GM18502 (cell line): Measurements from ENCODE around the gene LAMB2.

Experiments used
- ATAC-seq: cut with Tn5 transposase; IDR thresholded peaks from one replicate; pipeline ENCODE4 v1.9.1; 2021; ENCODE audit warnings: mild to moderate bottlenecking; ENCODE audit not compliant: unreplicated experiment, poor library complexity

LAMB2 gene

DNA sequence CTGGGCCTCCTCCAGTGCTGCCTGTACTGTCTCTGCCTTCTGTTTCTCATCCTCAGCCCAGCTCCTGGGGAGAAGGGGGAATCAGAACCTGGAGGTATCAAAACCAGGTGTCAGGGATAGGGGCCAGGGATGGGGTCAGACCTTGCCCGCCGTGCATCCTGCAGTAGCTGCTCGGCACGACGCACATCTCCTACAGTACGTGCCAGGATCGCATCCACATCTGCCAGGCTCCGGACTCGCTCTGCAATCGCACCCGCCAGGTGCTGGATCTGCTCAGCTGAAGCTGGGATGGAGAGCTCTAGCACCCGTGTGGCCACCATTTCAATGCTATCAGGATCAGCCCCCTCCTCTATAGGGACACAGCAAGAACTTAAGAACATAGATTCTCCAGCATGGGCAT, 10.8 kb downstream of the LAMB2 start:
- no peak for ATAC-seq

DNA sequence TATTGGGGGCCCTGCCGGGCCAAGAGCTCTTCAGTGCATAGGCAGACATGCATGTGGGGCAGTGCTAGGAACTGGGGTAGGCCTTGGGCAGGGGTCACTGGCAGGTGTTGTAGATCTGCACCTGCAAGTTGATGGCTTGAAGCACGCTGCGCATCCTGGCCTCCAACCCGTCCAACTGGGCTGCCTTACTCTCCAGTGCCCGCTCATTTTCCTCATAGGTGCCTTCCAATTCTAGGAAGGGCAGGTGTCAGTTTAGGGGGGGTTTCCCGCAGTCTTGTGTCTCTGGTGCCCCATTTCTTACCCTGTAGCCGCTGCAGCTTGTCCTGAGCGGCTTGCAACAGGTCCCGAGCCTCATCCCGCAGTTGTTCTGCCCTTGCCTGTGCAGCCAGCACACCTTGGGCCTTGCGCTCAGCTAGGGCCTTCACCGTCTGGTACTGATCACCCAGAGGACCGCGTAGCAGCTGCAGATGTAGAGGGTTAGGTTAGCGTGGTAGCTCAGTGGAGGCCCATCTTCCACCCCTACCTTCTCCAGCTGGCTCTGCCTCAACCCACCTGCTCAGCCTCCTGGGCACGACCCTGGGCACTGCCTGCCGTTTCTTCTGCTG, 11.6 kb downstream of the LAMB2 start:
- no peak for ATAC-seq

DNA sequence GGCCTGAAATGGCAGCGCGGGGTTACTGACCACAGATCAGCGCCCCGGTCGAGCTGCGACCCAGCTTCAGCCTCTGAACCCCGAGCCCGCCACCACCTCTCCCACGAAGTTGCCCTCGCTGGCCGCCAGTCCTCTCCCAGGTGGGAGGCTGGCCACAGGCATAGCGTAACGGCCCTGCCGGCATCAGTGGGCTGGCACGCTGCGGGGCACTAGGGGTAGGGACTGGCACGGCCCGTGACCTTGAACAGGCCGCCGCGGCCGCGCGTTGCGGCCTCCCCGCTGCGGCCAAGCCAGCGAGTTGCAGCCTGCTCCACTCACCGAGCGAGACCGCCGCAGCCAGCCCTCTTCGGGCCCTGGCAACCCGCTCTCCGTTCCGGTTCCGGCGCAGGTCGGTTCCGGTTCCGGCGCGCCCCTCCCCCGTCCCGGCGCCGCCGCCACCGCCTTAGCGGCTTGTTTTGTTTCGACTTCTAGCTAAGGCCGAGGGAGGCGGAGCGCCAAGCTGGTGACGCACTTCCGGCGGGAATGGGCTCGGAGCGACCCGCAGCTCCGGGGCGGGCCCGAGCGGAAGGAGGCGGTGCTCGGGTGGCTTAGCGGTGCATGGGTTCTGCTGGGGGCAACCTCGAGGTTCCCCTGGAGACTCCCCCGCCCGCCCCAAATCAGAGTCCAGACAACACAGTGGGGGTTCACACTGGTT, 12.3 kb downstream of the LAMB2 start, which contains the start of gene USP19:
Gene USP19 (minus strand): TSS at position 386 of the 694 bp plus-strand sequence. CDS start 1,678 bp downstream, outside the sequence.
- ATAC-seq, result peak; percentile 79

DNA sequence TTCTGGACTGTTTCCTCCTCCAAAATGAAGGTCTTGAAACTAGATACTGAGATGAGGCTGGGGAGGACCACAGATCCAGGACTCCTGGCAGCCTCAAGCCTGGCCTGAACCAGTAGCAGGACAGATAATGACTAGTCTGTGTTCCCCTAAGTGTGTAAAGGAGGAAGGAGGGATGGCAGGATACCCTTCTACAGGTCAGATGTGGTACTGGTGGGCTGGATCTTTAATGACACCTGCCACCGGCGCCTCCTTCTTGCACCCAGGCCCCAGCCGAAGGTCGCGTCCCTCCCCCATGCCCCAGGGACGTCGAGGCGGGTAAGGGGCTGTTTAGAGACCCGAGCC, 12.8 kb downstream of the LAMB2 start:
- no peak for ATAC-seq

DNA sequence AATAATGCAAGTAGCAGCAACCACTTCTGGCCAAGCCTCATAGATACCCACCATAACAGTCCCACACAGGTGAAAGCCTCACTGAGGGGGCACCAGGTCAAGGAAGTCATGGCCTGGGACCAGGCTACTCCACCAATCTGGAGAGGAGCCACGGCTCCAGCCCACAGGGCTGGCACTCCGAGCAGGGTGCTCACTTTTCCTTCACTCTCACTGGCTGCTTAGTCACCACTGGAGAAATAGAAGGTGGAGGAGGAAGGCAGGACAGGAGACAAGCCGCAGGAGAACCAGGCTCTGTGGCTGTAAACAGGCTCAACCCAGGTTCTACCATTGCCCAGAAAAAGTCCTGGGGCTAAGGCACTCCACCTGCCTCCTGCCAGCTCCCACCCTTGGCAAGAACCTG, 13.4 kb downstream of the LAMB2 start:
- no peak for ATAC-seq

DNA sequence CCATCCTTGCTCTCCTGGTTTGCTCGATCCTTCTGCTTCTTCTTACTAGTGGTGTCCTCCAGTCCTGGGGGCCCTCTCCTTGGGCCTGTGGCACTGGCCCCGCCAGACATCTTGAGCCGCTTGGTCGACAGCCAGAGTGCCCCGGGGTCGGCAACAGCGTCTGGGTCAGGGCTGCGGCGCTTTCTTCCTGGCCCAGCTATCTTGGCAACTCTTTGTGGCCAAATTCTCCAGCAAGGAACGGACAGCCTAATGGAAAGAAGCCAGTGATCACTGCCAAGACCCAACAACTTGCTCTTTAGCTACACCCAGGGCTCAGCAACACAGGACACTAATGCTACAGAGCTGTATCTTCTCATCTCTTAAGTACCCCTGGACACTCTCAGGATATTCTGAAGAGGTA, 13.8 kb downstream of the LAMB2 start:
- ATAC-seq, result no peak

DNA sequence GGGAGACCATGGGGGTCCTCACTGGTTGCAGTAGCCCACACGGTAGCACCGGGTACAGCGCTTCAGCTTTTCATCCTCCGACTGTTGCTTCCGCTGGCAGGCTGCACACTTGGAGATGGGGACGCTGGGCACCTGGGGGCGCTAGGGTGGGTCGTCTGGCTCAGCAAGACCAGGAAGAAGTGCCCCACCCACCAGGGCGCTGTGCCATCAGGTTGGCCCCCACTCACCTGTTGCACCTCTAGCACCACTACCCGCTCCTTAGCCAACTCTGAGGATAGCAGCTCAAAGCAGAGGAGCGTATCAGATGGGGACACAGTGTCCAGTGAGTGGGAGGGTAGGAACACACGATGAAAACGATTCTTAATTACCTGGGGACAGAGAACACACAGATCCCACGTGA, 20.6 kb downstream of the LAMB2 start:
- ATAC-seq, result no peak

DNA sequence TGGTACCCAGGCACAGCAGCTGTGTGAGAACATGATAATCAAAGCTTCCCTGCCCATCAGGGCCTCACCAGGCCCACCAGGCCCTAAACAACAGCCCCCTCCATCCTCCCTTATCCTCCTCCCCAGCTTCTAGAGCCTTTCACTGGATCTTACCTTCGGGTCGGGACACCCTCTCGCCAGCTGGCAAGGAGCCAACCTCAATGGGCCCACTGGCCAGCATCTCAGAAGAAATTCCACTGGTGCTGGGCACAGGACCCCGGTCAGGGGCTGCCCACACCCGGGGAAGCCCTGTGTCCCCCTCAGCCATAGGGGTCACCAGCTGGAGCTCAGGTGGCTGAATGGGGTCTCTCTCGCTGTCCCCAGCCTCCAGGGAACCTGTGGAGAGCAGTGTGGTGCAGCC, 21.5 kb downstream of the LAMB2 start:
- ATAC-seq, result no peak

DNA sequence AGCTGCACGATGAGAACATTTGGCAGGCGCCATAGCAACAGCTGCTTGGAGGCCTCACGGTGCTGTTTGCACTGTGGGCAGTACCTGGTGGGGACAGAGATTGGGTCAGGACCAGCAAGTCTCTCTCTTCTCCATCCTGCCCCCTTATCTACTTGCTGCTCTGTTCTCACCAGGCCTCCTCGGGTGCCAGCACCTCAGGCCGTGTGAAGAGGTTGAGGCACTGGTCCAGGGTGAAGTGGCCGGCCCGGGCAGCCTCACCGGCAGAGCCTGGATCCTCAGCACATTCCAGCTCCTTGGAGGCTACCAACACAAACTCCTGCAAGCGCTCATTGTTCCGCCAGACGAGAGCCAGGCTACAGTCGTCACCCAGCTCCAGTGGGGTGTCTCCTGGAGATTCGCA, 22.1 kb downstream of the LAMB2 start:
- no peak for ATAC-seq

DNA sequence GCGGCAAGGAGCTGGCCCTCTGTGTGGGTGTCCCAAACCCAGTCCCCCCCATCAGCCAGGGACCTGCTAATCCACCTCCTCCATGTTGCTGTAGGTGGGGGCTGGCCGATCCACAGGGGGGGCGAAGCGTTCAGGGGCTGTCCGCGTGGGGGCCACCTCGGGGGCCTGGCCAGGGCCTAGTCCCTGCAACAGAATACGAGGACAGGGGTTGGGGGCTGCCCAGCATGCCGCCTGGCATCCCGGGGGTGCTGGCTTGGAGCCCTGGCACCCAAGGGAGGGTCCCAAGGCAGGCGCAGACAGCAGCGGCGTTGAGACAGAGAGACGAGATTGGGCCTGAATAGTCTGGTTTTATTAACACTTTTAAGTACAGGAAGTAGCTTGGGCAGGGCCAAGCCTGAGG, 24.5 kb downstream of the LAMB2 start:
- no peak for ATAC-seq

DNA sequence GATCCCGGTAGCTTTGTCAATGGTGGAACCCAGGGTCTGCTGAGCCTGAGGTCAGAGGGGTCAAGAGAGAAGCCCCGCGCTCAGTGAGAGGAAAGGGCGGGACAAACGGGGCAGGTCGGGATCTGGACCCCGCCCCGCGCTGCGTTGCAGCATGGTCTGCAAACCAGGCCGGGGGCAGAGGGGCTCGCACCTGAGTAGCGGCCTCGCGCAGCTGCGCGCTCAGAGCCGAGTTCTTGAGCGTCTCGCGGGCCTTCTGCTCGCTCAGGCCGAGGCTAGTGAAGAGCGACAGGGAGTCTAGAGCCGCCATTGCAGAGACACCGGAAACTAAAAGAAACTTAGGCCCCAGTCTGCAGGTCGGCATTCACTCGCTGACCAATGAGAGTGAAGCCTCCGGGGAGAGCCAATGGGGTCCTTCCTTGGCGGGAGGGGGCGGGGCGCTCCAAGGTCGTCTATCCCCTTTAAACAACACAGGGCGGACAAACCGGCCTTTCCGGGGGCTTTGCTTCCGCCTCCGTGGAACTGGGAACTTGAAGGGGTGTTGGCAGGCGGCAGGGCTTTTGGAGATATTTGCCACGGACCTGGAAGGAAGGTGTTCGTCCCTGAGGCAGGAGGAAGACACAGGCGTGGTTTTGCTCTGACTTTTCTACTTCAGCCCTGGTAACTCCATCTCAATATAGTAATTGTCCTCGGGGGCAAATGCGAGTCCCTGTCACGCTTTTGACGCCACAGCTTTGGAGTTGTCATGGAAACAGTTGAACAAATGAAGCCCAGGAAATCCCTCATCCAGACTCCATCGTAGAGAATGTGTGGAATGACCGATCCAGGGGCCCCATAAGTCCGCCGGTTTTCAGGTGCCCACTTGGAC, 28.2 kb downstream of the LAMB2 start, which contains the start of gene QARS1:
Gene QARS1 (minus strand): TSS at position 331 of the 865 bp plus-strand sequence. CDS start 24 bp downstream, at position 307.
- peak; percentile 89 for ATAC-seq

DNA sequence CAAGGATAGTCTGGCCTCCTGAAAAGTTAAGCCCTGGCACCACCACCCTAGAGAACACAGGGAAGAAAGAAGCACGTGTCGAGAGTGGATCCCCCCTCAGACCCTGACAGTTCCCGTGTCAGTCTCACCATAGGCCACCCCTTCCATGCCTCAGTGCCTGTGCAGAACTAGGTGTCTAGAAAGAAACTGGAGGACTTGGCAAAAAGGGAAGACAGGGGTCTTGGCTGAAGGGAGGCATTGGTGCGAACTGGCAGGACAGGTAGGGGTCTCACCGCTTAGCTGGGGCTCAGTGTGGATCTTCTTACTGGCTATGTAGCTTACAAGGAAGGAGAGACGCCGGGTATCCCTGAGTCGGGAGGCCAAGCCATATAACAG, 28.8 kb downstream of the LAMB2 start:
- ATAC-seq, result no peak

DNA sequence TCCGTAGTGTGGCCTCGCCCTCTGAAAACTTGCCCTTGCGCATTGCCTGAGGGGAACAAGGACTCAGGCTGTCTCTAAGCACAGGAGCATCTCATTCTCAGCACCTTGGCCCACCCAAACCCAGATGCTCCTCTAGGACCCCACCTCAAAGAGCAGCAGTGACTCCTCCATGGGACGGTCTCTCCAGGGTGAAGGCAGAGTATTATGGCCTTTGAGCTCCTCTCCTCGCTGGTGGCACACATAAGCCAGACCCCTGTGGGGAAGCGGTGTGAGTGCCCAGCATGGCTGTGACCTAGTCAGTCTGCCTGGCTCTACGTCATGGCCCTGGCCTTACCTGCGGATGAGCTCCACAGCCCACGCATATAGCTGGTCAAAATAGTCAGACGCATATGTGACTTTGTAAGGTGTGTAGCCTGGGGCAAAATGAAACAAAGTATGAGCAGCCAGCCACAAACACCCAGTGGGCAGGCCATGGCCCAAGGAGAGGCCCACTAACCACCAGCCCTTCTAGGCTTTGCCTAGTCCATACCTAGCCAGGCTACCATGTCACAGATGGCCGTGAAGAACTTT, 32.7 kb downstream of the LAMB2 start:
- ATAC-seq, result no peak

DNA sequence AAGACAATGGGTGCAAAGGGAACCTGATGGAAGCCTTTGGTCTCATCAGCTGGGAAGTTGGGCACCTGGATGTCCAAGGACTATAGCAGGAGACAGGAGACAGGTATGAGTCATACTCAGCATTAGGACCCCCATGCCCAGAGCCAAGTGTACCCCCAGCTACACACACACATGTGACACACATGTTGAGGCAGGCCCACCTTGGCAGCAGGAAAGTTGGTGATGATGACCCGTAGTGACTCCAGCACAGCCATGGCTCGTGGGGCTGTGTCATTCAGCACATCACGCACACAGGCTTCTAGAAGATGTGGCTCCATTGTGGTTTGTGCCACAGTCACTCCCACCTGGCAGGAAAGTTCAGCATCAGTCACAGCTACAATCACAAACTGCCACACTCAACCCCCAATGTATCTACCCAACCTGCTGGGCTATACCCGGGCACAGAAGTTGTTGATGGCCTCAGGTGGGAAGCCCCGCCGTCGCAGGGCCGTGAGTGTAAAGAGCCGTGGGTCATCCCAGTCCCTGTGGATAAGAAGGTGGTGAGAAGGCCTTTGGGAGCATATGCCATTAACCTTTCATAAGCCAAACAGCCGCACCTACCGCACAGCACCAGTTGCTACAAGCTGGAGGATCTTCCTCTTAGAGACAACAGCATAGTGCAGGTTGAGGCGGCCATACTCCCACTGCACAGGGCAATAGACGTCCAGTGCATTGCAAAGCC, 33.8 kb downstream of the LAMB2 start:
- ATAC-seq, result no peak

DNA sequence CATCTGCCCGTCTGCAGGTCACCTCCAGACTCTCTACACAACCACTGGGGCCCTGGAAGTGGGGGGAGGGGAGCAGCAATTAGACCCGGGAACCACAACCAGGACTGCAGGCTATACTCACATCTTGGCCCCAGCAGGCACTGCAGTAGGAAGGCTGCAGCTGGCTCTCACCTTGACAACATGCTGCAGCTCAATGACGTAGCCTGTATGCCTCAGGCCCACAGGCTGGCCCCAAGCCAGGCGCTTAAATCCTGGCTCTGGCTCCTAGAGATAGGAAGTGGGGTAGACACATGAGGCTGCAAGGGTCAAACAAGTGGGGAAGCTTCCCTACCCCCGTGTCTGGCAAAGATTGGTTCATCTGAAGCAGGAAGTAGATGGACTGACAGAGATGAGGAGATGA, 34.4 kb downstream of the LAMB2 start:
- no peak for ATAC-seq

DNA sequence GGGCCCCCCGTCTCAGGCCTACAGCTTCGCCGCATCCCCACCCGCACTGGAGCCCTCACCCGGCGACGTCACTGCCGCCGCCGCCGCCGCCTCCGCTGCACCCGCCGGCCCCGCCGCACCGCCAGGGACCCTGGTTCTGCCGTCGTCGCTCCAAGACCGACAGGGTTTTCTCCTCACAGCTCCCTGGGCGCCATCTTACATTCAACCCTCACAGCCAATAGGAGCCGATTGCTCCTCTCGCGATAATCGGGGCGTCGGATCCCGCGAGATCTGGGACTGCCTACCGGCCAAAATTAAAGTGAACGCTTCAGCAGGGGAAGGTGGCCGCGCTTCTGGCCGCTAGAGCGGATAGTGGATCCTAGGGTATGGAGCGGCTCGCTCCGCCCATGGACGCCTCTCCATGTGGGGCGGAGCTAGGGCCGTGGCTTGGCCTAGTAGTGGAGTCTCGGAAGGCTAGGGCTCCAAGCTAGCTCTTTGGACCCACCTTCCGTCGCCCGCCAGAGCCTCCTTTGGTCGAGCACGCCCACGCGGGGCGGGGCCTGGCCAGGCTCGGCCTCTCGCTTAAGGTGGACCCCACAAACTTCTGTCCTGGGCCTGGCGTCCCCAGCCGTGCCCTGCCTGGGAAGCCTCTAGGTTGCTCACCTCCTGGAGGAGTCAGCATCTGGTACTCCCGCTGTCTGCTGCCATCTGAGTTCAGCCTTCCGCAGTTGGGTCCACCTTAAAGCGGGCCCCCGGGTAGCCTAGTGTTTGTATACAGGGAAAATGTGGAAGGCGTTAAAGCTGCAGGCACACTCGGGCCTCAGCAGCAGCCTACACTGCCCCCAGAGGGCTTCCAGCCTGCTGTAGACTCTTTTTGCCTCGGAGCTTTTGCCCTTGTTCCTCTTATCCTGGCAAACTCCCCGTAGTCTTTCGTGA, 38.7 kb downstream of the LAMB2 start, which contains the start of gene QRICH1:
Gene QRICH1 (minus strand): TSS at position 219 of the 915 bp plus-strand sequence. CDS start 17,054 bp downstream, outside the sequence.
- ATAC-seq, result peak; percentile 77

DNA sequence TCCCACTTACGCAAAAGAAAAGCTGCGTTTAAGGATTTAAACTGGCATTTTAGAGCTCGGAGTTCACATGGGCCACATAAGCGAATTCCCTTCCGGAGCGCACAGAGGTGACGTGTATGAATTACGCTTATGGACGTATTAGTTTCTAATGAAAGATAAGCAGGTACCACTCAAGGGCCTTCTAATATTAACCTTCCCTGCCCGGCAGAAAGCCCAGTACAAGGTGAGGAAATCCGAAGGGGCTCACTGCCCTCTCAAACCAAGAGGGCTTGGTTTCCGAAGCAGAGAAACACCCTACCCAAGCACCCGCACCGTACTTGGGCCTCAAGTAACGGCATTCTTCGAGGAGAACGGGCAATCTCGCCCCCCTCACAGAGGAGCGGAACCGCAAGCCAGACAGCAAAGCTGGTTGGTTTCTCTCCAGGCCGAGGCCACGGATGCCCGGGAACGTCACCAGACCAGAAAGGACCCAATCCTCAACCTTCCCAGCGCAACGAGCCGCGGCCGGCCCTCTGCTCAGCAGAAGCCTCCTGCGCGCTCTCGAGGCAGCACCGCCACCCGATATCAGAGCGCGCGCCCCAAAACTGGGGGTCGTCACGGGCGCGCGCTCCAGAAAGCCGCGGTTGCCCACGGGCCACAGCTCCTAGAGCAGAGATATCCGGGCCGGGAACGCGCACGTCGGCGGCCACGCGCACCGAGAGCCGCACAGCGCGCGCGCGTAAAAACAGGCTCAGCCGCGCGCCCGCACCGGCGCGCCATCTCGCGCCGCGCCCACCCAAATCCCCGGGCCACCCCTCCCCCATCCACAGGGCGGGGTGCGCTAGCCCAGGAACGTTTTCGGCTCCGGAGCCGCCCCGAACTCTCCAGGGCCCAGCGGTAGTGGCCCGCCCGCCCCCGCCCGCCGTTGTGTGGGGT, 39.7 kb downstream of the LAMB2 start:
- peak; percentile 40 for ATAC-seq

DNA sequence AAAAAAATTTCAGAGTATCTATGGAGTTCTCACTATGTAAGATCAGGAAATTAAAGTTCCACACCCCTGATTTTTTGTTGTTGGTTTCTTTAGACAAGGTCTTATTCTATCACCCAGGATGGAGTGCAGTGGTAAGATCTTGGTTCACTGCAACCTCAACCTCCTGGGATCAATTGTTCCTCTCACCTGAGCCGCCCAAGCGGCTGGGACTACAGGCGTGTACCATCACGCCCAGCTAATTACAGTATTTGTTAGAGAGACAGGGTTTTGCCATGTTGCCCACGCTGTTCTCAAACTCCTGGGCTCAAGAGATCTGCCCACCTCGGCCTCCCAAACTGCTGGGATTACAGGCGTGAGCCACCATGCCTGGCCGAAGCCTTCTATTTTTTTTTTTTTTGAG, 51.4 kb downstream of the LAMB2 start:
- ATAC-seq, result no peak
